CD1c-positive myeloid dendritic cell (primary cell): ENCODE data around the gene USP47.

Experiments used
- DNase-seq: peaks from one replicate; pipeline ENCODE4 v3.0.0-alpha.2; 2016; ENCODE audit errors: extremely low spot score

Gene USP47

DNA sequence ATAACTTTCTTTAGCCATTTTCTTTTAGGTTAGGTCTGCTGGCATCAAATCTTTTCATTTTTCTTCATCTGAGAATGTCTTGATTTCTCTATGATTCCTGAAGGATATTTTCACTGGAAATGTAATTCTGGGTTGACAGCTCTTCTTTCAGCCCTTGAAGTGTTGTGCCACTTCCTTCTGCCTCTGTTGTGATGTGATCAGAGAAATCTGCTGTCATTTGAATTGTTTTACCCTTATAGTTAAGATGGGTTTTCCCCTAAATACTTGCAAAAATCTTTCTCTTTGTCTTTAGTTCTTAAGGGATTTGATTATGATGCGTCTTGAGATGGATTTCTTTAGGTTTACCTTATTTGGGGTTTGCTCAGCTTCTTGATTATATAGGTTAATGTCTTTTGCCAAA is 23.0 kb downstream of the USP47 start:
- no peak for DNase-seq

DNA sequence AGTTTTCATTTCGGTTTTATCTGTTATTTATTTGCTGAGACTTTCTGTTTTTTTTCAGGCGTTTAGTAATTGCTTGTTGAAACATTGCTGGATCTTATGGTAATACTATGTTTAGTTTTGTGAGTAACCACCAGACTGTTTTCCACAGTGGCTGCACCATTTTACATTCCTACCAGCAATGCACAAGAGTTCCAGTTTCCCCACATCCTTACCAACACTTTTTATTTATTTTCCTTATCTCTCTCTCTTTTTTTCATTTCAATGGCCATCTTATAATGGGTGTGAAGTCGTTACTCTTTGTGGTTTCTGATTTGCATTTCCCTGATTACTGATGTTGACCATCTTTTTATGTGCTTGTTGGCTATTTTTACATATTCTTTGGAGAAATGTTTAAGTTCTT is 23.7 kb downstream of the USP47 start:
- no peak for DNase-seq

DNA sequence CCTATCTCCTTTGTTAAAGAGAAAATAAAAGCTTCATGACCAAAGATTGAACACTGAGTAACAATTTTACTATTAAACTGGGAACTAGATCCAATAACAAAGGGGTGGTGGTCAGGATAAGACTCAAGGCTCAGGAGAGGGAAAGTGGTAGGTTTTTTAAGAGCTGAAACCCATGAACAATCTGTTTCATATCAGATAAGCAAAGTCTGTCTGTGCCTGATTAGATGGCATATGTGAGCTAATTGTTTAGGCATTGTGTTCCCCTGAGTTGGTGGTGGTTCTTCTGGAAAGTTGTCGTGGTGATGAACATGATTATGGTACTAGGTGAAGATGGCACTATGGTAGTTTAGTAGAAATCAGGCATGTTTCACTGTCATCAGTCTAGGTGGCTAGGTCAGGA is 24.4 kb downstream of the USP47 start:
- no peak for DNase-seq

DNA sequence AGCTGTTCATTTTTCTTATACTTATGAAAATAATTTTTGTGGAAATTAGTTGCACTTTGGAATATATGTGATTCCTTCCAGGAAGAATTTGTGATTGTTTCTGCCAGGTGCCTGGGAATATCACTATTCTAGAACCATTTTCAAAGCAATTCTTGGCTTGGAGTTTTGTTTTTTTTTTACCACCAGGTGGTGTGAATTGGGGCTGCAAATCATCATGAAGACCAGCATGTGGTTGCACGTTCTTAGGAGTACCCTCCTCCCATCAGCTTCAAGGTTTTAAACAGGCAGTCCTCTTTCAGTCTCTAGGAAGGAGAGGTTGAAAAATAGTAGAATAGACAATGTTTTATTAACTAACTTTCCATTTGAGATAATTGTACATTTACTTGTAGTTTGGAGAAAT is 25.9 kb downstream of the USP47 start:
- no peak for DNase-seq

- DNase-seq, result no peak
Observed at GRCh38 chr11:11871991-11872401, 30.2 kb downstream of the USP47 start.

DNA sequence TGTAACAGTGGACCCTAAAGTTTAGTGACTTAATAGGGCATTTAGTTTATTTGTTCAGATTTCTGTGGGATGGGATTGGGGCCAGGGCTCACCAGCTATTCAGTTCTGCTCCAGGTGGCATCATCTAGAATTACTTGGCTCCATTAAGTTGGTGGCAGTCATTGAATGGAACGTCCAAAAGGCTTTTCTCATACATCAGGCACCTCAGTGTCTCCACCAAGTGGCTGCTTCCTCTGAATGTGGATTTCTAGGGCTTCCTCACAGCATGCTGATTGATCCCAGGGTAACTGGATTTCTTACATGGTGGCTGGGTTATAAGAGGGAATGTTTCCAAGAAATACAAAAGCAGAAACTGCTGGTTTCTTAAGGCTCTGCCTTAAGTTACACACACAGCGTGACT is 34.7 kb downstream of the USP47 start:
- no peak for DNase-seq

- no peak for DNase-seq
Observed at GRCh38 chr11:11880179-11880578, 38.4 kb downstream of the USP47 start.

DNA sequence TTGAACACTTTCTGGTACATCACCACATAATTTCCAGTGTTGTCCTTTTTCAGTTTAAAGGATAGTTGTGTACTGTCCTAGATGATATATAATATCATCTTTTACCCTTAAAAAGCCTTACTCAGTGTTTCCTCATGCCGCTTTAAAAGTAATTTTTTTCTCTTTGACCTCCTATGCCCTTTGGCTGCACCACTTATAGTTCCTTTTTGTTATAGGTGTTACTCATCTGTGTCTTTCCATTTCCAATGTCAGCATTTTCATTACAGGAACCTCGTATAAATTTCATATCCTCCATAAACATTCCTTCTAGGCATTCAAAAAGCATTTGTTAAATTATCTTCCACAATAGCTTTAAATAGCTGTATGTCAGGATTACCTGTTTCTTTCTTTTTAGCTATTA is 40.8 kb downstream of the USP47 start:
- peak; percentile 51 for DNase-seq

DNA sequence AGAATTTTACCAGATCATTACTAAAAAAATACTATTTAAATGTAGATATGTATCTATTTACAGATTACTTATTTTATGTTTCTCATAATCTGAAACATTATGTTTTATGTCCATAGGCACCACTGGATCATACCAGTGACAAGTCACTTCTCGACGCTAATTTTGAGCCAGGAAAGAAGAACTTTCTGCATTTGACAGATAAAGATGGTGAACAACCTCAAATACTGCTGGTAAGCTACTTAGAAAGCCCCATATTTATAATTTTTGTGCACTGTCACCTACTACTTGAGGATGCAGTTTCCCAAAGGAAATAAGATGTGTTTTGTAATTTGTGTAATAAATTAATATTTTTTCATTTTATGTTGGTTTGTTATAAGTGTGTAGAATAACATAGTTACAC is 42.6 kb downstream of the USP47 start:
- no peak for DNase-seq

- no peak for DNase-seq
Observed at GRCh38 chr11:11884774-11885481, 43.2 kb downstream of the USP47 start.

- no peak for DNase-seq
Observed at GRCh38 chr11:11894486-11894885, 52.7 kb downstream of the USP47 start.

DNA sequence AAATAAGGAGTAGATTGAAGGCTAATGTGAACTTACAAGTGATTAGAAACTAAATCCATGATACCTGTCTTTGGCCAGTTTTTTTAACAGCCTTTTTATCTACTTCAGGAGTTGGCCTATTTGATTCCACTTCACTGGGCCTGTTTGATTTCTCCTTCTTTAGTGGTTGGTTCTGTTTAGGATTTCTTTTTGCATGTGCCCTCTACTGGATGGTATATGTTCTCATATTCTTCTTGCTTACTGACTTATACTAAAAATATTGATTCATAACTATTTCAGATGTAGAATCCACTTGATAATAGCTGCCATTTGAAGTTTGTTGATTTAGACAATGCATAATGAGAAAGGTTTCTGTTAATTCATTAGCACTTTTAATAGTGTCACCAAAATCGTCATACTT is 53.9 kb downstream of the USP47 start:
- DNase-seq, result no peak

GRCh38 chr11:11898648-11899047 is 56.9 kb downstream of the USP47 start:
- DNase-seq, result no peak

DNA sequence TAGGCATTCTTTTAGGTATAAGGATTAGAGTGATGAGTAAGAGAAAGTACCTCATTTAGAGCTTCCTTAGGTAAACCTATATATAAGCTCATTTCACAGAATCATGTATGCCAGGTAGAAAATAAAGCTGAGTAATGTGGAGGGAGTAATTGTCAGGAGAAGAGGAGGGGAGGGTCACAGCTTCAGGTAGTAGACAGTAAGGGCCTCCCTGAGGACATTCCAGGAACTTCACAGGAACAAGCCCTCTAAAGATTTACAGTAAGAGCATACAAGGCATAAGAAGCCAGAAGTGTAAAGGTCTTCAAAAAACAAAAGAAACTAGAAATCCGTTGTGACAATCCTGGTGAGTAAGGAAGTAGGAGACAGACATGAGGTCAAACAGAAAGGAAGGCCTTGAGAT is 57.6 kb downstream of the USP47 start:
- DNase-seq, result no peak

- DNase-seq, result no peak
Observed at GRCh38 chr11:11901929-11902328, 60.2 kb downstream of the USP47 start.

- DNase-seq, result no peak
Observed at GRCh38 chr11:11909727-11910126, 68.0 kb downstream of the USP47 start.

DNA sequence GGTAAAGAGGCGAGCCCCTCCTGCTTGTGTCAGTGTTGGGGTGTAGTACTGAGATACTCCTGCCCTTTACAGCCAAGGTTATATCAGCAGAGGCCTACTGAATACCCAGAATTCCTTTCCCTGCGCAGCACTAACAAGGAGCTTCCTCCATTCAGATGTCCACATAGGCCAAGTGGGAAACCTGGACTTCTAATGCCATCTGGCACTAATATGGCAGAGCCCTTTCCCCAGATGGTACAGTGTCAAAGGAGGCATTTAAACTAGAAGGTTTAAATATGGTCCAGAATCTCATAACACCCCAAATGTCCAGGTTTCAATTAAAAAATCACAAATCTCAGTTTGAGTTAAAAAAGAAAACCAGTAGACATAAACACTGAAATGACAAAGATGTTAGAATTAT is 68.8 kb downstream of the USP47 start:
- DNase-seq, result no peak

- DNase-seq, result no peak
Observed at GRCh38 chr11:11913395-11913794, 71.6 kb downstream of the USP47 start.

DNA sequence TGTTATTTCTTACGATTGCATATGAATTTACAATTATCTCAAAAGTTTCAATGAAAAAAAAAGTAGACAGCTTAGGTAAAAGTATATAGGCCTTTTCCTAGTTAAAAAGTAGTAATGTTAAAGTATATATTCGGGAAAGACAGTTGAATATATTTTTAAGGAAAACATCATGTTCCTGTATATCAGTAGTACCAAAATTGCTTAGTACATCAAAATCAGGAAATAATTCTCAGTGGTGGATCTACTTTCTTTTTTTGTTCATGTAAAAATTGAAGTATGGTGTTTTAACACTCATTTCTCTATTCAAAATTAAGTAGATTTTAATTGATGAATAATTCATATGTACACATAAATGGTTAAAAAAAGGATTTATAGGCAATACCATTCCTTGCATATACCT is 73.9 kb downstream of the USP47 start:
- no peak for DNase-seq

GRCh38 chr11:11916981-11917399 is 75.2 kb downstream of the USP47 start:
- DNase-seq, result no peak

DNA sequence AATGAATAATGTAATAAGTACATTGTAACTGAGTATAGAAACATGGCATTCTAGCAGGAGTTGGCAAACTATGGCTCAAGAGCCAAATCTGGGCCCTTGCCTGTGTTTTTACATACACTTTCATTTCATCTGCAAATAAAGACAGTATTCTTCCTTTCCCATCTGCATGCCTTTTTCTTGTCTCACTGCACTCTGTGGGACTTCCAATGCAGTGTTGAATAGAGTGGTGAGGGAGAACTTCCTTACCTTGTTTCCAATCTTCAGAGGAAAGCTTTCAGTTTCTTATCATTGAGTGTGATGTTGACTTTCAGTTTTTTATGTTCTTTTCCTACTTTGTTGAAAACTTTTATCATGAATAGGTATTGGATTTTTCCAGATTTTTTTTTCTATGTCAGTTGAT is 82.1 kb downstream of the USP47 start:
- no peak for DNase-seq

- DNase-seq, result no peak
Observed at GRCh38 chr11:11929920-11930319, 88.1 kb downstream of the USP47 start.

DNA sequence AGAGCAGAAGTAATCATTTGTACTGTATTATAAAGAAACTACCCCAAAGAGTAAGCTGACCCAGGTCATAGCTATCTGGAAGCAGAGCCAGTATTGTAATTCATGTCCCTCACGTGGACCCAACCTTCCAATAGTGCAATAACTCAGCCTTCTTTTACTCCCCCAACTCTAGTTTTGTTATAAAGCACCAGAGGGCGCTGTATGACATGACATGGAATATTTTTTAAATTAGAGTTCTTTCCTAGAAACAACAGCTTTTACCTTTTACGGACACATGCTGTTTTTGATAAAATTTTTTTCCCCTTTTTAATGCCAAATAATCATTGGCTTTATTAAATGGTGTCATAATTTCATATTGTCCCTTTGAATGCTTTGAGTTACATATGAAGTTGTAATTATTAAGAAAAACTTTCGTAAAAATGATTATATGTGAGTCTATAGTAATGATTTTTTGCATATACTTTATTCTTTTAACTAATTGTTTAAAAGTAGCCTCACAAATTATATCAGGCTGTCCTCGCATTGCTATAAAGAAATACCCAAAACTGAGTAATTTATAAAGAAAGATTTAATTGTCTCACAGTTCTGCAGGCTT is 89.8 kb downstream of the USP47 start:
- DNase-seq, result peak; percentile 57

DNA sequence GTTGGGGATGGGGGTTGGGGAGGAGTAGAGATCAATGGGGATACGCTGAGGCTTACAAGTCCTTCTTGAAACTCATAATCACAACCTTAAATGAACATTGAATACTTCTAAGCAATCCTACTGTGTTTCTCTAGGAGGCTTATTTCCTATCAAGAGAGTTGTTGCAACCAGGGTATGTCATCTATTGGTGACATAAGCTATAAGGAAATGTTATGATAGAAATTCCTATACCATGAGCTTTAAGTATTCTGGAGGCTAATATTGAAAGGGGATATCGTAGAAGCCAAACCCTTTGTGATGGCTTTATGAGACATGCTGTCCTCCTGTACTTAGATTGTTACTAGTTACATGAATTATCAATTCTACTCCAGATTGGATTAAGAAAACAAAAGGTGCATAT is 93.8 kb downstream of the USP47 start:
- no peak for DNase-seq
